Subcutaneous adipose tissue (tissue), 4 donors: ENCODE results near the gene SIGLEC1. TPM values are rescaled to one million over a fixed set of nuclear protein-coding genes. Genes with fewer than 3 reads are reported as not detected.

Source experiments
- total RNA-seq, 4 donors: library from RNA; depleted of rRNA; stranded (reverse); fragments of >200 nt; gene quantifications; one replicate each; pipeline ENCODE4 v1.1.0, GENCODE V29; 2016
- TF ChIP-seq, protein P1 (sequence below): fragments of 450-650 bp; IDR thresholded peaks from one replicate; pipeline ENCODE4 v1.5.1; 2016; ENCODE audit warnings: low read depth, mild to moderate bottlenecking, control low read depth, antibody characterized with exemption, moderate library complexity

SIGLEC1 gene
- total RNA-seq, 4 donors from 2014 or later: 33.2 to 47.8 (median 37.5) TPM

GRCh38 chr20:3730803-3731672, 18.6 kb upstream of the SIGLEC1 start:
- TF ChIP-seq, protein P1, sequence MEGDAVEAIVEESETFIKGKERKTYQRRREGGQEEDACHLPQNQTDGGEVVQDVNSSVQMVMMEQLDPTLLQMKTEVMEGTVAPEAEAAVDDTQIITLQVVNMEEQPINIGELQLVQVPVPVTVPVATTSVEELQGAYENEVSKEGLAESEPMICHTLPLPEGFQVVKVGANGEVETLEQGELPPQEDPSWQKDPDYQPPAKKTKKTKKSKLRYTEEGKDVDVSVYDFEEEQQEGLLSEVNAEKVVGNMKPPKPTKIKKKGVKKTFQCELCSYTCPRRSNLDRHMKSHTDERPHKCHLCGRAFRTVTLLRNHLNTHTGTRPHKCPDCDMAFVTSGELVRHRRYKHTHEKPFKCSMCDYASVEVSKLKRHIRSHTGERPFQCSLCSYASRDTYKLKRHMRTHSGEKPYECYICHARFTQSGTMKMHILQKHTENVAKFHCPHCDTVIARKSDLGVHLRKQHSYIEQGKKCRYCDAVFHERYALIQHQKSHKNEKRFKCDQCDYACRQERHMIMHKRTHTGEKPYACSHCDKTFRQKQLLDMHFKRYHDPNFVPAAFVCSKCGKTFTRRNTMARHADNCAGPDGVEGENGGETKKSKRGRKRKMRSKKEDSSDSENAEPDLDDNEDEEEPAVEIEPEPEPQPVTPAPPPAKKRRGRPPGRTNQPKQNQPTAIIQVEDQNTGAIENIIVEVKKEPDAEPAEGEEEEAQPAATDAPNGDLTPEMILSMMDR: no peak

GRCh38 chr20:3729811-3730540, 17.6 kb upstream of the SIGLEC1 start:
- TF ChIP-seq, protein P1: no peak

GRCh38 chr20:3729378-3729777, 17.0 kb upstream of the SIGLEC1 start:
- TF ChIP-seq, protein P1: no peak

DNA sequence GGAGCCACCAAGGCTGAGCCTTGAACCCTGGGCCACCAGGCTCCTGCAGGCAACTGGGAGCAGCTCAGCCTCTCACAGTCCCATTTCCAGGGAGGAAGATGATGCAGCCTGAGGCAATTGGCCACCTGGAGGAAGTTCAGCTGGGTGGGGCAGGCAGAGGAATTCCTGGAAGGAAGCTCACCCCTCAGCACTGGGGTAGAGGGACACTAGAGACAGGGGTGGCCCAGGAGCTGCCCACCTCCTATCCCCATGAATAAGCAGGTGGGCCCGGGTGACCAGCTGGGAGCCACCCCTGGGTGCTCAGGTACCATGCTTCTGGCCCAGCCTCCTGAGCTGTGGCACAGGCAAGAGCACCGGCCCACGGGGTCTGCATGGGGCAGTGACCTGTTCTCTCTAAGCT, 16.5 kb upstream of the SIGLEC1 start:
- TF ChIP-seq, protein P1: no peak

DNA sequence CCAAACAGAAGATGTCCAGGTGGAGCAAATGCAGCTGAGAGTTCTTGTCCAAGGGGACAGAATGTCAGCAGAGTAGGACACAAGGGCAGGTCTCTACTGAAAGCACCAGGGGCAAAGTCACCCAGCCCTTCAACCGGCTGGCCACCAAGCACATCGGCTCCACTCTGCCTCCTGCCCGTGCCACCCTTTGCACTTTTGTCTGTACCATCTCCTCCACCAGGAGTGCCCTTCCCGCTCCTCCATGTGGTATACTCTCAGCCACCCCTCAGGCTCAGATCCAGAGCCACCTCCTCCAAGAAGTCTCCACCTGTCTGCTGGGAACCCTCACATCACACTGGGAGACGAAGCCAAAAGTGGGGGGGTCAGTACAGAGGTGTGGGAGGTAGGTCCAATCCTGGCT, 16.0 kb upstream of the SIGLEC1 start:
- TF ChIP-seq, protein P1: no peak

DNA sequence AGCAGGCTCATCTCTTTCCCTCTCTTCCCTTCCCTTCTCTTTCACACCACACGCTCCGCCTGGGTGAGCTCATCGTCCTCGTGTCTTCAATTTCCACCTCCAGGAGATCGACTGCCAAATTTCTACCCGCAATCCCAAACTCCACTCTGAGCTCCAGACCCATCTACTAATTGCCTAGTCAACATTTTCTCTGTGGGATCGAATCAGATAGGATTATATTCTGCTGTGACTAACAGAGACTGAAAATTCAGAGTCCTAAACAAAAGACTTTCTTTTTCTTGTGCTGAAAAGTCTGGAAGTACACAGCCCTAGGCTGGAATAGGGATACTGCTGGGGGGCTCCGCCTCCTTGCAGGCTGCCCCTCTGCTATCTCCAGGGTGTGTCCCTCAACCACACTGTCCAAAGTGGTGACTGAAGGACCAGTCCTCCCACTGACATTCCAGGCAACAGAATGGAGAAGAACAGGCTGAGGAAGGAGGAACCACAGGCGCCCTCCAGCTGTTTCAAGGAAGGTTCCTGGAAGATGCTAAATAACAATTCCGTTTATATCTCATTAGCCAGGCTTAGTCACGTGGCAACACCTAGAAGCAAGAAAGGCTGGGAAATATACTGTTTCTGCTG, 15.1 kb upstream of the SIGLEC1 start:
- TF ChIP-seq, protein P1: no peak

GRCh38 chr20:3724356-3724755, 12.0 kb upstream of the SIGLEC1 start:
- TF ChIP-seq, protein P1: no peak
